ENCODE measurements around the gene TIMM9.
"Not testable (repeated sequence)": the region's sequence is repeated elsewhere in the genome, so short reads cannot be mapped to it uniquely, and the experiment has no call there.

Gene TIMM9

GRCh38 chr14:58427281-58428117 is at the start of gene TIMM9, which contains the start of gene KIAA0586:
Gene TIMM9, minus strand, starts transcription at chr14:58427531. Its CDS starts 15,586 bp downstream, at chr14:58411945.
Gene KIAA0586, plus strand, starts transcription at chr14:58427719. Its CDS starts 546 bp downstream, at chr14:58428265.
- peak; percentile 98 for DNase-seq (ENCODE audit: low spot score)

- no peak for DNase-seq (ENCODE audit: low spot score)
Observed at GRCh38 chr14:58476320-58476719, 49.0 kb upstream of the TIMM9 start.

GRCh38 chr14:58469309-58469708 is 42.0 kb upstream of the TIMM9 start:
- DNase-seq (ENCODE audit: low spot score): no peak

- no peak for DNase-seq (ENCODE audit: low spot score)
Observed at GRCh38 chr14:58467575-58467974, 40.2 kb upstream of the TIMM9 start.

GRCh38 chr14:58466459-58466858 is 39.1 kb upstream of the TIMM9 start:
- DNase-seq (ENCODE audit: low spot score): no peak

GRCh38 chr14:58465421-58465820 is 38.1 kb upstream of the TIMM9 start:
- no peak for DNase-seq (ENCODE audit: low spot score)

- DNase-seq (ENCODE audit: low spot score): no peak
Observed at GRCh38 chr14:58464652-58465051, 37.3 kb upstream of the TIMM9 start.

- DNase-seq (ENCODE audit: low spot score): no peak
Observed at GRCh38 chr14:58463147-58463546, 35.8 kb upstream of the TIMM9 start.

- no peak for DNase-seq (ENCODE audit: low spot score)
Observed at GRCh38 chr14:58460772-58461171, 33.4 kb upstream of the TIMM9 start.

GRCh38 chr14:58455593-58456265 is 28.4 kb upstream of the TIMM9 start:
- DNase-seq (ENCODE audit: low spot score): no peak

- no peak for DNase-seq (ENCODE audit: low spot score)
Observed at GRCh38 chr14:58444627-58445026, 17.3 kb upstream of the TIMM9 start.

GRCh38 chr14:58439476-58439875 is 12.1 kb upstream of the TIMM9 start:
- no peak for DNase-seq (ENCODE audit: low spot score)

GRCh38 chr14:58430156-58430555 is 2.8 kb upstream of the TIMM9 start:
- peak; percentile 45 for DNase-seq (ENCODE audit: low spot score)

GRCh38 chr14:58428118-58428683 is 870 bp upstream of the TIMM9 start:
- DNase-seq (ENCODE audit: low spot score): peak; percentile 33

GRCh38 chr14:58426670-58427280 is 556 bp downstream of the TIMM9 start:
- no peak for DNase-seq (ENCODE audit: low spot score)

- DNase-seq (ENCODE audit: low spot score): not testable (repeated sequence)
Observed at GRCh38 chr14:58416934-58417333, 10.4 kb downstream of the TIMM9 start.

- DNase-seq (ENCODE audit: low spot score): no peak
Observed at GRCh38 chr14:58415636-58416547, 11.4 kb downstream of the TIMM9 start.

- peak; percentile 54 for DNase-seq (ENCODE audit: low spot score)
Observed at GRCh38 chr14:58414845-58415244, 12.5 kb downstream of the TIMM9 start.

GRCh38 chr14:58408681-58409215 is 18.6 kb downstream of the TIMM9 start:
- DNase-seq (ENCODE audit: low spot score): no peak

- no peak for DNase-seq (ENCODE audit: low spot score)
Observed at GRCh38 chr14:58401587-58401986, 25.7 kb downstream of the TIMM9 start.

GRCh38 chr14:58398895-58399294 is 28.4 kb downstream of the TIMM9 start:
- no peak for DNase-seq (ENCODE audit: low spot score)
